ENCODE data around the gene CREB5.

DNA sequence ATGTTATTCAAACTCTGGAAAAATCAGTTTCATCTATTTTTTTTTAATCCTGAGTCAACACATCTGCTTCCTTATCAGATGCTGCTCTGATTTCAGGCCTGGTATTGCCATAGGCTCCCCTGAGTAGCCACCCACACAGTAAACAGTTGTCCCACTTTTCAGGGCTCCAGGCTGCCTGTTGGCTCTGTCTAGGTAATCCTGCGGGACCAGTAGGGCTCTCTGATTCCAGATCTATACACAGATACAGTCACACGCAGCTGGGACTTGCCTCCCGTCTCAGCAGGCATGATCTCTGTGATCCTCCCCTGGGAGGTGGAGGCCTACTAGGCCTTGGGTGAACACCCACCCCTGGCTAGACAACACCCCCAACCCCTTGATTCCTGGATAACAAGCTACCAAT, 206.1 kb downstream of the CREB5 start:
- TF ChIP-seq, protein P1, sequence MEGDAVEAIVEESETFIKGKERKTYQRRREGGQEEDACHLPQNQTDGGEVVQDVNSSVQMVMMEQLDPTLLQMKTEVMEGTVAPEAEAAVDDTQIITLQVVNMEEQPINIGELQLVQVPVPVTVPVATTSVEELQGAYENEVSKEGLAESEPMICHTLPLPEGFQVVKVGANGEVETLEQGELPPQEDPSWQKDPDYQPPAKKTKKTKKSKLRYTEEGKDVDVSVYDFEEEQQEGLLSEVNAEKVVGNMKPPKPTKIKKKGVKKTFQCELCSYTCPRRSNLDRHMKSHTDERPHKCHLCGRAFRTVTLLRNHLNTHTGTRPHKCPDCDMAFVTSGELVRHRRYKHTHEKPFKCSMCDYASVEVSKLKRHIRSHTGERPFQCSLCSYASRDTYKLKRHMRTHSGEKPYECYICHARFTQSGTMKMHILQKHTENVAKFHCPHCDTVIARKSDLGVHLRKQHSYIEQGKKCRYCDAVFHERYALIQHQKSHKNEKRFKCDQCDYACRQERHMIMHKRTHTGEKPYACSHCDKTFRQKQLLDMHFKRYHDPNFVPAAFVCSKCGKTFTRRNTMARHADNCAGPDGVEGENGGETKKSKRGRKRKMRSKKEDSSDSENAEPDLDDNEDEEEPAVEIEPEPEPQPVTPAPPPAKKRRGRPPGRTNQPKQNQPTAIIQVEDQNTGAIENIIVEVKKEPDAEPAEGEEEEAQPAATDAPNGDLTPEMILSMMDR (IDR thresholded peaks at IDR 0.05; ENCODE audit: poor library complexity, severe bottlenecking), result no peak
- no peak for TF ChIP-seq POLR2AphosphoS5 (IDR thresholded peaks at IDR 0.05)
